Activated T-cell treated with anti-CD3 and anti-CD28 coated beads for 4 hours (primary cell): ENCODE results near the gene POFUT2.

ENCODE experiments used
- DNase-seq: peaks from one replicate; pipeline ENCODE4 v3.0.0-alpha.2; 2020

Gene POFUT2

GRCh38 chr21:45260191-45260825 is 27.4 kb downstream of the POFUT2 start:
- DNase-seq: no peak

DNA sequence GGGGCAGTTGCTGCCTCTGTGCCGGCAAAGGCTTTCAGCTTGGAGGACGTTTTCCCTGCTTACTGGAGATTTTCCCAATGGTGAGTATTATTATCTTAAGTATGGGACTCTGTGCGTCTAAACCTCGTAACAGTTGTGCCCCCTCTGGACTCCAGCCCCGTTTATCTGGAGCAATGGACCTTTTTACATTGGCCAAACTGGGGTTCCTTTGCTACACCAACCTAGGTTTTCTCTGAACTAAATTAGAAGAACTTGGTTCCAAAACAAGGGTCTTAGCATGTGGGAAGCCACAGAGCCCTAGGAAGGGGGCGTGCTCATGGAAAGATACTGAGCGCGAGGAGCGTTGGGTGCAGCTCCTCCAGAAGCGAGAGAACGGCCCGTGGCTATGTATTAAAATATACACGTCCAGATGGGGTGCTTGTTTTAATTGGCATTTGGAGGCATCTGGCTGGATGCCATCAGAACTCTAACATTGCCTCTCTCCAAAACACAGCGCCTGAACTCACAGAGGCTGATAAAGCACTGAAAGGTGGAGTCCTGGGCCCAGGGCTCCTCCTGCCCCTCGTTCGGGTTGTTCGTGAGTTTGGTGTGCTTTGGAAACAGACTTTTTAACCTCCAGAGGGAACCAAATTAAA is 28.4 kb downstream of the POFUT2 start:
- no peak for DNase-seq

DNA sequence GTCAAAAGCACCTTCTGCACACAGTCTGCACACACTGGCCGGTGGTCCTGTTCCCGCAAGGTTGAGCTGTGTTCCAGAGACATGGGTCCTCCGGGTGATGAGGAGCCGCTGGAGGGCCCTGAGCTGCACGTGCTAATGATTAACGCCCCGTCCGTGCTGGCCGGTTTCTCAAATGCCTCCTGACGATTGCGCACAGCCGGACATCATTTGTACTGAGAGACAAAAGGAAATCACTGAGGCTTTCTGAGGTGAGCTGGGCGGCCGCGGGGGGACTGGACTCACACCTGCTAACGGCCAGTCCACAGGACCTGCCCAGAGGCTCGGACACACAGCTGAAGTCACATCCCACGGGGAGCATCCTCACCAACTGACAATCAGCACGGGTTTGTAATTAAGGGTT is 29.2 kb downstream of the POFUT2 start:
- DNase-seq: no peak

DNA sequence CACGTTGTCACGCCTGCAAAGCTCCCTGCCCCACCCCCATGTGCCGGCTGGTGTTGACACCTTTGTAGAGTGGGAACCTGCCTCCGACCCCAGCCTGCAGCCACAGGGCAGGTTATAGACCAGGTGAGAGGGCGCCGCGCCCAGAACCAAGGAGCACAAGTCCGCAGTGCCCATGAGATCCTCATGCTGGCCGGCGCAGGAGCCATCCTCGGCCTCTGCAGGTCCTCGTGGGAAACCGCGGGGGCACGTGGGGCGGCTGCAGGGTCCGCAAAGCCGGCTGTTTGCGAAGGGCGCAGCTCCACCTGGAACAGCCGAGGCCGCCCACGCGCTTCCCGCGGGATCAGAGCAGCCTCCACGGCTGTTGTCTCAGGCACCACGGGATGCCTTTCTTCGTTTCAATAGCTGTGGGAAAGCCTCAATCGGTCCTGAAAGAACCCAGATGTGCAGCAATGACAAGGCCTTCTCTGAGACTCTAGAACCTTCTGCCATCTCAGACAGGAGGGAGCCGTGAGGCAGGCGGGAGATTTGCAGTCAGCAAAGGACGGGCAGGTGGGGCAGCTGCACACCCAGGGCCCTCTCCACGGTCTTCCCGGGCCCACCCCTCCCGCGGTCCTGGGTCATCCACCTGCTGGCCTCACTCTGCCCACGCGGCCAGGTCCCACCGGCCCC is 29.9 kb downstream of the POFUT2 start:
- no peak for DNase-seq

DNA sequence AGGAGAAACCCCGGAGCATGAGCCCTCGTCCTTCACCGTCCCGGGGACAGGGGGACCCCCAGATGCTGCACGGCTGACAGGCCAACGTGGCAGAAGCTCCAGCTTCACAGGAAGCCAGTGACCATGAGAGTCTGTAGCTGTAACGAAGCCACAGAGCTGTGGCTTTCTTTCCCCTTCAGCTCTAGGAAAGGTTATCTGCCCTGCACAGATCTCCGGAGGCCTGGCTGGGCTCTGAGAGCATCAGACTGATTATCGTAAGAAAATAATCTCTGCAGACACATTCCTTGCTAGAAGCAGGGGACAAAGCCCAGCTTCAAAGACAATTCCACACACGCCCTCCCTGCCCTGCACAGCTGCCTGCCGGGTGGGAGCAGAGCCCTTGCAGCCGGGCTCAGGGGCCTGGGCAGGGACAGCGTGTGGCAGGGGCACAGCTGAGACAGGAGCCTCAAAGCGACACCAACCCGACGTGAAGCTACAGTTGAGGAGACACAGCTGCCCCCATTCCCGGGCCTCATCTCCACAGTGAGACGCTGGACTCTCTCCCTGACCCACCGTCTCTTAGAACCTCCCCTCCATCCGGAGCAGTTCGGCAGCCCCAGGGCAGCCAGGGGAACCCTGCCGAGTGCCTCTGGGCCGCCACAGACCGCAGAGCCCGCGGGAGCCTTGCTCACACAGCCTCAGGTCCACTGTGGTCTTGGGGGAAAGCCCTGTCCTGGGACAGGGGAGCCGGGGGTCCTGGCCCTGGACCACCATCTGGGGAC is 30.6 kb downstream of the POFUT2 start:
- DNase-seq: no peak

GRCh38 chr21:45256021-45256911 is 31.4 kb downstream of the POFUT2 start:
- DNase-seq: no peak

DNA sequence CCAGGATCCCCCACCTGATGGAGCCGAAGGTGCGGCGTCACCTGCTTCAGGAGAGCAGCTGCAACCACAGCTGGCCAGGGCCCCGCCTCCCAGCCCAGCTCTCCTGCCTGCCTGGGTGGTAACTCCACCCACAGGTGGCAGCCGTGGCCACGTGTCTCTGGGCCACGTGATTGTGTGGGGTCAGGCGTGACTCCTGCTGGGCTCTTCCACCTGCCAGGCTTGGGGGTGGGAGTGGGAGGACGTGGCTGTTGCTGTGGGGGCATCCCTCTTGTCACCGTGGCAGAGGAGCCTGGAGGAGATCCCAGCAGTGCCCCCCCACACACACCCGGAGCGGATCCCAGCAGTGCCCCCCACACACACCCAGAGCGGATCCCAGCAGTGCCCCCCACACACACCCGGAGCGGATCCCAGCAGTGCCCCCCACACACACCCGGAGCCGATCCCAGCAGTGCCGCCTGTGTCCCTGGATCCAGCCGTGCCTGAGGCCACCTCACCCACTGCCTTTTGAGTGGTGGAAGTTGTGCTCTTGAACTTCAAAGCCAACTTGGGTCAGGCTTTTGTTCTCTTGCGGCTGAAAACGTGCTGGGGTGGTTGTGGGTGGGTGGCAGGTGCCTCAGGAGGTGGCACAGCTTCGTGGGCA is 32.2 kb downstream of the POFUT2 start:
- DNase-seq: no peak

GRCh38 chr21:45254460-45254930 is 33.2 kb downstream of the POFUT2 start:
- DNase-seq: no peak

DNA sequence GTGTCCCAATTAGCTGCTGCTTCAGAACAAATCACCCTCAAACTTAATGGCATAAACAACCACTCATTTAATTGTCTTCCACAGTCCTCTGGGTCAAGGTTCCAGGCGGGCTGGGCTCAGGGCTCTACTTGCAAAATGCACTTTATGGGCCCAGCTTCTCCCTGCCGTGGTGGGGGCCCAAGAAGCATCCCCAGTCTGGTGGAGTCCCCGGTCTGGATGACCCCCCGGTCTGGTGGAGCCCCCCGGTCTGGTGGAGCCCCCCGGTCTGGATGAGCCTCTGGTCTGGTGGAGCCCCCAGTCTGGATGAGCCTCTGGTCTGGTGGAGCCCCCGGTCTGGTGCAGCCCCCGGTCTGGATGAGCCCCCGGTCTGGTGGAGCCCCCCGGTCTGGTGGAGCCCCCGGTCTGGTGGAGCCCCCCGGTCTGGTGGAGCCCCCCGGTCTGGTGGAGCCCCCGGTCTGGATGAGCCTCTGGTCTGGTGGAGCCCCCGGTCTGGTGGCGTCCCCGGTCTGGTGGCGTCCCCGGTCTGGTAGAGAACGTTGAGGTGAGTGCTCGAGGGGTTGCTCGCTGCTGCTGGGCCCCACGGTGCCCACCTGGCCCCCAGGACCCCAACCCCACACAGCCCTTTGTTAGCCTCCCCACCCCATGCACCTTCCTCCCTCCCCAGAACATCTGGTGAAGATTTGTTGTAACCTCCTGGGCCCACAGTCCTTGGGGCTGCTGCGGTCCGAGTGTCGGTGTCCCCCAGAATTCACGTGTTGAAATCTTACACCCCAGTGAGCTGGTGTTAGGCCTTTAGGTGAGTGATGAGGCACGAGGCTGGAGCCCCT is 33.8 kb downstream of the POFUT2 start:
- no peak for DNase-seq

- DNase-seq: no peak
Observed at GRCh38 chr21:45253180-45253579, 34.5 kb downstream of the POFUT2 start.

DNA sequence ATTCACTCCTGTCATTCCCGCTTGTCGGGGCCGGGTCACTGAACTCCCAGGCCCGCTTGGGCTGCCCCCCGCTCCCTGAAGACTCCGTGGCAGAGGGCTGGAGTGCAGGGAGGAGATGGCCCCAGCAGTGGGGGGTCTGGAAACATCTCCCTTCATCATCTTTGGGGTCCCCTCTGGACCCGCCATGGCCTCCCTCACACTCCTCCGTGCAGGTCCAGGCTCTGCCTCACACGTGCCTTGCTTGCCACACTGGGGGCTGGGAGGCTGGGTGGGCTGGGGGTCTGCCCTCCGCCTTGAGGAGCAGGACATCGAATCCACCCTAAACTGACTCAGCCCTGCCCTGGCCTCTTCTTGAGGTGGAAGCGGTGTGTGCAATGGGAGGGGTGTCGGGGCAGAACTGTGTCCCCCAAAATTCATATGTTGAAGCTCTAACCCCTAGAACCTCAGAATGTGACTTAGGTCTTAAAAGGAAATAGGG is 35.2 kb downstream of the POFUT2 start:
- no peak for DNase-seq

- no peak for DNase-seq
Observed at GRCh38 chr21:45251635-45252447, 35.9 kb downstream of the POFUT2 start.

GRCh38 chr21:45250914-45251634 is 36.6 kb downstream of the POFUT2 start:
- DNase-seq: no peak

DNA sequence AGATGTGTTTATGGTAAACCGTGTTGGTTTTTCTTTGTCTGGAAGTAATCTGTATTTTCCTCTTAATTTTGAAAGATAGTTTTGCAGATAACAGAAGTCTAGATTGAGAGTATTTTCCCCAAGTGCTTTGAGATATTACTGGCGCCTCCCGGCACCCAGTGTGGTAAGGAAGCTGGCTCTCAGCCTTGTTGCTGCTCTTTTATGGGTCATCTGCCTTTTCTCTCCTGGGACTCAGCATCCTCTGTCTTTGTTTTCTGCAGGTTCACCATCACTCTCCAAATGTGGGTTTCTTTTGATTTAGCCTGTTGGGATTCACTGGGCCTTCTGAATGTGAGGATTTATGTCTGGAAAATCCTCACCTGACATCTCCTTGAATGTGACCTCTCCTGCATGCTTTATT is 37.4 kb downstream of the POFUT2 start:
- no peak for DNase-seq

GRCh38 chr21:45249626-45250025 is 38.1 kb downstream of the POFUT2 start:
- DNase-seq: no peak

GRCh38 chr21:45248893-45249381 is 38.8 kb downstream of the POFUT2 start:
- no peak for DNase-seq

GRCh38 chr21:45248301-45248892 is 39.3 kb downstream of the POFUT2 start:
- DNase-seq: no peak
